SJSA1 (cell line): ENCODE data around the gene PHLDB3. TPM values are rescaled to one million over a fixed set of nuclear protein-coding genes. Genes with fewer than 3 reads are reported as not detected.
"Not testable (repeated sequence)": the region's sequence is repeated elsewhere in the genome, so short reads cannot be mapped to it uniquely, and the experiment has no call there.

ENCODE experiments used
- DNase-seq, 2 experiments: peaks; one replicate each; pipeline ENCODE4 v3.0.0-alpha.2; 2015 to 2020; ENCODE audit warnings: low spot score in 2 of 2, low read depth in 1 of 2
- H3K27ac ChIP-seq: fragments of 250-450 bp; sonication (Bioruptor Pico); 2 replicates; pipeline ENCODE4 v1.5.1; 2020; ENCODE audit warnings: mild to moderate bottlenecking, moderate library complexity
- H3K27me3 ChIP-seq: fragments of 250-450 bp; sonication (Bioruptor Pico); replicated peaks from 2 replicates; pipeline ENCODE4 v1.5.1; 2020; ENCODE audit warnings: mild to moderate bottlenecking, moderate library complexity
- H3K36me3 ChIP-seq: fragments of 250-450 bp; sonication (Bioruptor Pico); 2 replicates; pipeline ENCODE4 v1.5.1; 2020; ENCODE audit warnings: mild to moderate bottlenecking
- H3K4me1 ChIP-seq: fragments of 250-450 bp; sonication (Bioruptor Pico); replicated peaks from 2 replicates; pipeline ENCODE4 v1.6.1; 2021; ENCODE audit warnings: mild to moderate bottlenecking
- H3K4me3 ChIP-seq: fragments of 250-450 bp; sonication (Bioruptor Pico); 2 replicates; pipeline ENCODE4 v1.5.1; 2020; ENCODE audit warnings: mild to moderate bottlenecking
- H3K9me3 ChIP-seq: fragments of 250-450 bp; sonication (Bioruptor Pico); replicated peaks from 2 replicates; pipeline ENCODE4 v1.5.1; 2020; ENCODE audit warnings: mild to moderate bottlenecking
- total RNA-seq: library from RNA; depleted of rRNA; stranded (reverse); fragments of >200 nt; shearing (Covaris generic); gene quantifications from 2 replicates; pipeline ENCODE4 v1.2.3, GENCODE V29; 2014

PHLDB3 gene
- total RNA-seq, 1 experiment from 2014 or later: 15.1 TPM

GRCh38 chr19:43522929-43523328 lies 18.4 kb upstream of the PHLDB3 start:
- no peak overlapping the region for H3K27ac ChIP-seq
- DNase-seq: no peak
- no peaks in the 10 kb centered on the region for H3K27me3 ChIP-seq
- no peak overlapping the region for H3K4me3 ChIP-seq
- no peaks in the 10 kb centered on the region; the same call in 1 of the 2 replicates for H3K36me3 ChIP-seq
- peaks cover 27% of the 10 kb centered on the region for H3K4me1 ChIP-seq
- no peaks in the 10 kb centered on the region for H3K9me3 ChIP-seq

- no peak overlapping the region for H3K4me3 ChIP-seq
- no peaks in the 10 kb centered on the region for H3K9me3 ChIP-seq
- peak; percentile 76 to 87 for DNase-seq
- no peaks in the 10 kb centered on the region for H3K27me3 ChIP-seq
- peaks cover 15% of the 10 kb centered on the region for H3K4me1 ChIP-seq
- peaks cover 3% of the 10 kb centered on the region for H3K36me3 ChIP-seq
- peak overlapping the region; percentile 69 for H3K27ac ChIP-seq
These were observed 15.0 kb upstream of the PHLDB3 start for GRCh38 chr19:43519436-43520088.

GRCh38 chr19:43518051-43518450 lies 13.5 kb upstream of the PHLDB3 start:
- Histone ChIP-seq H3K27me3 (no peaks in the 10 kb centered on the region), H3K4me3 (no peak overlapping the region), H3K27ac (no peak overlapping the region), H3K4me1 (peaks cover 7% of the 10 kb centered on the region), H3K9me3 (no peaks in the 10 kb centered on the region), H3K36me3 (peaks cover 3% of the 10 kb centered on the region; the same call in 1 of the 2 replicates)
- DNase-seq: no peak

DNA sequence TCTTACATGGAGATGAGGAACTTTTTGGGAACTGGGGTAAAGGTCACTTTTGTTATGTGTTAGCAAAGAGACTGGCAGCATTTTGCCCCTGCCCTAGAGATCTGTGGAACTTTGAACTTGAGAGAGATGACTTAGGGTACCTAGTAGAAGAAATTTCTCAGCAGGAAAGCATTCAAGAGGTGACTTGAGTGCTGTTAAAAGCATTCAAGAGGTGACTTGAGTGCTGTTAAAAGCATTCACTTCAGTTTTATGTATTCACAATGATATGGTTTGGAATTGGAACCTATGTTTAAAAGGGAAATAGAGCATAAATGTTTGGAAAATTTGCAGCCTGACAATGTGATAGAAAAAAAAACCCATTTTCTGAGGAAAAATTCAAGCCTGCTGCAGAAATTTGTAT lies 7.9 kb upstream of the PHLDB3 start:
- not testable (repeated sequence) for H3K27ac ChIP-seq, H3K4me1 ChIP-seq, H3K27me3 ChIP-seq, H3K9me3 ChIP-seq, H3K4me3 ChIP-seq, DNase-seq
- peaks cover 22% of the 10 kb centered on the region for H3K36me3 ChIP-seq

DNA sequence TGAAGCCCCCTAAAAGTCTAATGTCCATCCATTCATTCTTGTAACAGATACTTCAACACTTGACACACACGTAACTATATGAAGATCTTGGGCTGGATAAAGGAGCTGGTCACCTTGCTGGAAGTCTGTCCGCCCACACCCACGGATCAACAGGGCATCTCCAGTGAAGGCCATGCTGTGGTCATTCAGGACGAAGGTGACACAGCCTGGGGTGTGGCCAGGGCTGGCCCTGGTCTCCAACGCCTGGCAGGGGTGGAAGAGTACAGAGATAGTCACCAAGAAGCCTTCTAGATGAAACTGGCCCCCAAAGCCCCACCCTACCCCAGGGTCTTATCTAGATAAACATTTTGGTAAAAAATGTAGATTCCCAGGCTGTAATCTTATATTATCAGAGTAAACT lies 6.8 kb upstream of the PHLDB3 start:
- Histone ChIP-seq H3K4me3 (no peak overlapping the region), H3K4me1 (no peaks in the 10 kb centered on the region), H3K36me3 (peaks cover 22% of the 10 kb centered on the region), H3K9me3 (no peaks in the 10 kb centered on the region), H3K27me3 (no peaks in the 10 kb centered on the region), H3K27ac (no peak overlapping the region)
- no peak for DNase-seq

DNA sequence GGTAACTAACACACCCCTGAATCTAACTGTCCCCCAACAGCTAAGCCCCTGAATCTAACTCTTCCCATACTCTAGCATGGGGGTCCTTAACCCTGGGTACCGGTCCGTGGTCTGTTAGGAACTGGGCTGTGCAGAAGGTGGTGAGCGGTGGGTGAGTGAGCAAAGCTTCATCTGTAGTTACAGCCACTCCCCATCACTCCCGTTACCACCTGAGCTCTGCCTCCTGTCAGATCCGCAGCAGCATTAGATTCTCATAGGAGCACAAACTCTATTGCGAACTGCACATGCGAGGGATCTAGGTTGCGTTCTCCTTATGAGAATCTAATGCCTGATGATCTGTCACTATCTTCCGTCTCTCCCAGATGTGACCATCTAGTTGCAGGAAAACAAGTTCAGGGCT lies 6.2 kb upstream of the PHLDB3 start:
- H3K4me3 ChIP-seq: no peak overlapping the region
- peaks cover 19% of the 10 kb centered on the region for H3K36me3 ChIP-seq
- H3K27me3 ChIP-seq: no peaks in the 10 kb centered on the region
- no peak overlapping the region for H3K27ac ChIP-seq
- DNase-seq: no peak
- no peaks in the 10 kb centered on the region for H3K4me1 ChIP-seq
- H3K9me3 ChIP-seq: no peaks in the 10 kb centered on the region

DNA sequence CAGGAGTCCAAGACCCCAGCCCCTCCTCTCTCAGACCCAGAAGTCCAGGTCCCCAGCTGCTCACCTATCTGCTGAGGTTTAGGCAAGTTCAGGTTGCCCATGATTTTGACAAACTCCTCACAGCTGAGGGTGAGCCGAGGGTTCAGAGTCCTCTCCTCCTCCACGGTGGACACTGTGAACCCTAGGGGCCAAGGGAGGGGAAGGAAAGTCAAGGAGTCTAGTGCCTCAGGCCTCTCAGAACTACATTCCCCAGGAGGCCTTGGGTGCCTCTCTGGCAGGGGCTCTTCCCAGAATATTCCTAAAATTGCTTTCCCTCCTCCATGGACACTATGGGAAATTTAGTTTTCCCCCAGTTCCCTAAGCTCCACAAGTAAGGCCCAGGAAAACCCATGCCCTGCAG lies 3.3 kb upstream of the PHLDB3 start:
- Histone ChIP-seq H3K27me3 (no peaks in the 10 kb centered on the region), H3K27ac (no peak overlapping the region), H3K9me3 (no peaks in the 10 kb centered on the region), H3K36me3 (peaks cover 22% of the 10 kb centered on the region), H3K4me3 (no peak overlapping the region), H3K4me1 (peaks cover 8% of the 10 kb centered on the region)
- no peak for DNase-seq

DNA sequence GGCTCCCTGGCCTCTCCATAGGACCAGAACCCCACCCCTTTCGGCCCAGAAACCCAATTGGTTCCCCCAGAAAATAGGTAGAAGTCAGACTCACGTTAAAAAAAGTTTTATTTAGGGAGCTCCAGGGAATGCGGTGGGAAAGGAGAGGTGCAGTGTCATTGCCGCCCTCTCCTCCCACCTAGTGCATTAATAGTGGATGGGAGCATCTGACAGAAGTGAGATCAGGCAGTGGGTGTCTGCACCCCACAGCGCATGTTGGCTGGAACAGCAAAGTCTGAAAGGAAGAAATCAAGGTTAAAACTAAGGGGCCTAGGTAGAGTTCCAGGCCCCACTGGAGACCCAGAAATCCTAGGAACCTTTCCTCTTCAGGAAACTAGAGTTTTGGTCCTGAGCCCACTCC lies 2.1 kb upstream of the PHLDB3 start:
- peaks cover 22% of the 10 kb centered on the region for H3K36me3 ChIP-seq
- H3K9me3 ChIP-seq: no peaks in the 10 kb centered on the region
- H3K27me3 ChIP-seq: no peaks in the 10 kb centered on the region
- DNase-seq: no peak
- no peak overlapping the region for H3K4me3 ChIP-seq
- peaks cover 8% of the 10 kb centered on the region for H3K4me1 ChIP-seq
- no peak overlapping the region for H3K27ac ChIP-seq

DNA sequence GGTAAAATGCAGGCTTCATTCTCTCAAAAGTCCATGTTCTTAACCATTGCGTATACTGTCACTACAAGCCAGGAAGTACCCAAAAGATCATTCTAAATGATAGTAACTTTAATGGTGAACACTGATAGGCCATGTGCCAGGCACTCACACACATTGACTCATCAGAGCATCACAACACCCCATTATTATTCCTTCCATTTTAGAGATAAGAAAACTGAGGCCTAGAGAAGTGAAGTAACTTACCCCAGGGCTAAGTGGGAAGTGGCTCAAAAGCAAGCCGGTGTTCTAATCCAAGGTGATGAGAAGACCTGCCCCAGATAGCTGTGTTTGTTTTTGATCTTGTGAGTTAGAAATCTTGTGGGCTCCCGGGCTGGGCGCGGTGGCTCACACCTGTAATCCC lies 1.4 kb upstream of the PHLDB3 start:
- Histone ChIP-seq H3K36me3 (peaks cover 18% of the 10 kb centered on the region), H3K27ac (no peak overlapping the region), H3K4me3 (no peak overlapping the region)

GRCh38 chr19:43505186-43505456 lies 575 bp upstream of the PHLDB3 start:
- no peak overlapping the region for H3K4me3 ChIP-seq
- H3K27me3 ChIP-seq: no peaks in the 10 kb centered on the region
- peaks cover 14% of the 10 kb centered on the region for H3K36me3 ChIP-seq
- DNase-seq: no peak
- peaks cover 8% of the 10 kb centered on the region for H3K4me1 ChIP-seq
- no peaks in the 10 kb centered on the region for H3K9me3 ChIP-seq
- H3K27ac ChIP-seq: no peak overlapping the region

More for the DNA sequence above, 1.4 kb upstream of the PHLDB3 start:
- Histone ChIP-seq H3K9me3 (no peaks in the 10 kb centered on the region), H3K4me1 (peaks cover 8% of the 10 kb centered on the region), H3K27me3 (no peaks in the 10 kb centered on the region)
- DNase-seq: no peak

GRCh38 chr19:43503501-43504425 lies 783 bp downstream of the PHLDB3 start:
- Histone ChIP-seq H3K4me3 (peak overlapping the region; percentile 67), H3K36me3 (peaks cover 7% of the 10 kb centered on the region), H3K27me3 (no peaks in the 10 kb centered on the region), H3K4me1 (peaks cover 8% of the 10 kb centered on the region), H3K9me3 (no peaks in the 10 kb centered on the region), H3K27ac (peak overlapping the region; percentile 30; the same call in 1 of the 2 replicates)
- DNase-seq: peak; percentile 94 to 97

DNA sequence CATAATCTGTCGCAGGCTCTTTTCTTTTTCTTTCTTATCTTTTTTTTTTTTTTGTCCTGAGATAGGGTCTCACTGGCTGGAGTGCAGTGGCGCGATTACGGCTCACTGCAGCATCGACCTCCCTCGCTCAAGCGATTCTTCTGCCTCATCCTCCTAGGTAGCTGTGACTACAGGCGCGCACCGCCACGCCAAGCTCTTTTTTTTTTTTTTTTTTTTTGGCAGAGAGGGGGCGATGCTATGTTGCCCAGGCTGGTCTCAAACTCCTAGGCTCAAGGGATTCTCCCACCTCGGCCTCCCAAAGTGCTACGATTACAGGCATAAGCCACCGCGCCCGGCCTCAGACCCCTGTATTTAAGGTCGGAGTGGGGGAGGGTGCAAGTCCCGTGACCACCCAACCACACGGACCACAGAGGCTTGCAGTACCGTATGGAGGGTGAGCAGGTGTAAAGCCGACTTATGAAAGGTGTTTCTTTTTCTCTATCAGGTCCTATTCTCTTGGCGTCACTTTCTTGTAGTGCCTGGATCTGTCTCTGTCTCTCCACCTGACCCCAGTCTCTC lies 2.0 kb downstream of the PHLDB3 start:
- Histone ChIP-seq H3K9me3 (no peaks in the 10 kb centered on the region), H3K36me3 (peaks cover 5% of the 10 kb centered on the region), H3K4me1 (peaks cover 8% of the 10 kb centered on the region), H3K4me3 (no peak overlapping the region), H3K27ac (no peak overlapping the region), H3K27me3 (no peaks in the 10 kb centered on the region)
- DNase-seq: no peak

DNA sequence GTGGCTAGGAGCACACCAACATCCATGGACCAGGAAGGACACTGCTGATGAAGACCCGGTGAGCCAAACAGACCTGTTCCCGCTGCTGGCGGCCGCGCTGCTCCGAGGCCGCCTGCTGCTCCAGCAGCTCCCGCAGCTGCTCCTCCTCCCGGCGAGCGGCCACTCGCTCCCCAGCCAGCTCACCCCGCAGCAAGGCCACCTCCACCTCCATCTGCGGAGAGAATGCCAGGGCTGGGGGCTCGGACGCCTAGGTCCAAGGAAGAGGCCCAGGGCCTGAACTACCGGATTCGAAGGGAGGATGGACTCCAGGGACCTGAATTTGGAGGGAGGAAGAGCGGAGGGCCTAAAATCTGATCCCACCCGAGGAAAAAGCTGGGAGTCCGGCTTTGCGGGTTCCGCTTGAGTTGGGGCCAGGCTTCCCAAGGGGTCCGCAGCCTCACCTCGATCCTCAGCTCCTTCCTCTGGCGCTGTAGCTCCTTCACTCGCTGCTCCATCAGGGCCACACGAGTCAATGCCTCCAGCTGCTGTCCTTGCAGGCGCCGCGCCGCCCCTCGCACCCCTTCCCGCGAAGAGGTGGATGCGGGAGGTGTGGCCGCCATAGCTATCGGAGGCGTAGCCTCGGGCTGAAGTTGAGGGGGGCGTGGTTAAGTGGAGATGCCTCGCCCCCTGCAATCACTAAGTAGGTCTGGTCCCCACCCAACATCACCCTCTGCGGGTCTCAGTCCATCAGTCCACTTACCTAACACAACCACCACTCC lies 2.7 kb downstream of the PHLDB3 start:
- no peaks in the 10 kb centered on the region for H3K27me3 ChIP-seq
- H3K36me3 ChIP-seq: peaks cover 8% of the 10 kb centered on the region
- no peaks in the 10 kb centered on the region for H3K9me3 ChIP-seq
- H3K4me3 ChIP-seq: no peak overlapping the region
- H3K4me1 ChIP-seq: peaks cover 8% of the 10 kb centered on the region
- H3K27ac ChIP-seq: no peak overlapping the region
- no peak for DNase-seq
